Testis (tissue), 2 donors: ENCODE data around the gene CALM3.

Source experiments
- POLR2A ChIP-seq: fragments of 450-650 bp; IDR thresholded peaks from one replicate; pipeline ENCODE4 v1.6.1; 2017; ENCODE audit warnings: antibody characterized with exemption, mild to moderate bottlenecking, moderate library complexity
- TF ChIP-seq, protein P1 (sequence below), 3 experiments: fragments of 450-650 bp in 2 of 3; fragments of 200-600 bp in 1 of 3; sonication (generic) in 1 of 3; IDR thresholded peaks; one replicate each; pipeline ENCODE4 v1.5.1; 2016 to 2019; ENCODE audit warnings: antibody characterized with exemption in 3 of 3, mild to moderate bottlenecking in 2 of 3, moderate library complexity in 1 of 3

GRCh38 chr19:46552891-46553290 is 48.2 kb upstream of the CALM3 start:
- no peak for TF ChIP-seq POLR2A
- TF ChIP-seq, protein P1, sequence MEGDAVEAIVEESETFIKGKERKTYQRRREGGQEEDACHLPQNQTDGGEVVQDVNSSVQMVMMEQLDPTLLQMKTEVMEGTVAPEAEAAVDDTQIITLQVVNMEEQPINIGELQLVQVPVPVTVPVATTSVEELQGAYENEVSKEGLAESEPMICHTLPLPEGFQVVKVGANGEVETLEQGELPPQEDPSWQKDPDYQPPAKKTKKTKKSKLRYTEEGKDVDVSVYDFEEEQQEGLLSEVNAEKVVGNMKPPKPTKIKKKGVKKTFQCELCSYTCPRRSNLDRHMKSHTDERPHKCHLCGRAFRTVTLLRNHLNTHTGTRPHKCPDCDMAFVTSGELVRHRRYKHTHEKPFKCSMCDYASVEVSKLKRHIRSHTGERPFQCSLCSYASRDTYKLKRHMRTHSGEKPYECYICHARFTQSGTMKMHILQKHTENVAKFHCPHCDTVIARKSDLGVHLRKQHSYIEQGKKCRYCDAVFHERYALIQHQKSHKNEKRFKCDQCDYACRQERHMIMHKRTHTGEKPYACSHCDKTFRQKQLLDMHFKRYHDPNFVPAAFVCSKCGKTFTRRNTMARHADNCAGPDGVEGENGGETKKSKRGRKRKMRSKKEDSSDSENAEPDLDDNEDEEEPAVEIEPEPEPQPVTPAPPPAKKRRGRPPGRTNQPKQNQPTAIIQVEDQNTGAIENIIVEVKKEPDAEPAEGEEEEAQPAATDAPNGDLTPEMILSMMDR (IDR thresholded peaks at IDR 0.05): no peak
